GM12878 (cell line): ENCODE results near the gene KAZN. TPM values are rescaled to one million over a fixed set of nuclear protein-coding genes. Genes with fewer than 3 reads are reported as not detected.

Source experiments
- ATAC-seq: fragments of 200-7000 bp; cut with Tn5 transposase; 3 replicates; pipeline ENCODE4 v1.9.1; 2020; ENCODE audit warnings: mild to moderate bottlenecking, moderate library complexity
- BruUV-seq: library from RNA; stranded (reverse); fragments of 400-500 nt; replicated peaks from 2 replicates; lab custom pipeline; 2021; lab: Mats Ljungman, UMichigan
- CTCF ChIA-PET: fragments of 300-600 bp; sonication (Branson Sonifier 250); formaldehyde crosslinking; extraction: SDS; loops from one replicate; lab custom pipeline; 2021; ENCODE audit warnings: inconsistent platforms; lab: Yijun Ruan, JAX
- POLR2A ChIA-PET: fragments of 350-600 bp; formaldehyde crosslinking; extraction: SDS; loops from one replicate; lab custom pipeline; 2021; ENCODE audit warnings: inconsistent platforms; lab: Charles Lee
- RAD21 ChIA-PET: fragments of 300-600 bp; sonication (Branson Sonifier 250); formaldehyde crosslinking; loops from one replicate; lab custom pipeline; 2023; ENCODE audit warnings: antibody characterized with exemption; ENCODE audit not compliant: unreplicated experiment; lab: Charles Lee
- SMC1A ChIA-PET: fragments of 300-600 bp; sonication (Branson Sonifier 250); formaldehyde crosslinking; loops from one replicate; lab custom pipeline; 2023; ENCODE audit not compliant: unreplicated experiment, uncharacterized antibody; lab: Charles Lee
- DNase-seq: peaks from one replicate; pipeline ENCODE4 v3.0.0-alpha.2; 2011; ENCODE audit warnings: low read depth, low spot score
- FAIRE-seq: peaks from 3 replicates; lab custom pipeline; 2011; peaks lifted over from hg19 to GRCh38; lab: Jason Lieb, UNC
- H2AFZ ChIP-seq: 2 replicates; pipeline ENCODE4 v1.6.0; 2011; ENCODE audit warnings: low read depth, low read length, control low read depth; ENCODE audit not compliant: control insufficient read depth
- H3K27ac ChIP-seq: 2 replicates; pipeline ENCODE4 v1.5.1; 2011; ENCODE audit warnings: control low read depth; ENCODE audit not compliant: control insufficient read depth, insufficient read depth
- H3K27me3 ChIP-seq, 2 experiments: replicated peaks in 1 of 2; 2 replicates each; pipeline versions ENCODE4 v1.6.0 to v1.6.1; 2011; ENCODE audit warnings: low read length in 1 of 2; ENCODE audit not compliant: control insufficient read depth in 2 of 2, insufficient read depth in 2 of 2
- H3K36me3 ChIP-seq, 2 experiments: 2 replicates each; pipeline ENCODE4 v1.5.1; 2011; ENCODE audit warnings: low read length in 1 of 2; ENCODE audit not compliant: control insufficient read depth in 2 of 2, insufficient read depth in 2 of 2
- H3K4me1 ChIP-seq: 2 replicates; pipeline ENCODE4 v1.6.1; 2011; ENCODE audit warnings: mild to moderate bottlenecking, low read length, moderate library complexity, mixed read lengths; ENCODE audit not compliant: control insufficient read depth, insufficient read depth
- H3K4me2 ChIP-seq: 2 replicates; pipeline ENCODE4 v1.6.0; 2011; ENCODE audit warnings: control low read depth; ENCODE audit not compliant: control insufficient read depth, insufficient read depth
- H3K4me3 ChIP-seq: fragments of 200-600 bp; sonication (generic); 2 replicates; pipeline ENCODE4 v1.5.1; 2016
- H3K79me2 ChIP-seq: 2 replicates; pipeline ENCODE4 v1.6.0; 2011; ENCODE audit warnings: low read length; ENCODE audit not compliant: control insufficient read depth, insufficient read depth
- H3K9ac ChIP-seq: 2 replicates; pipeline ENCODE4 v1.8.0; 2011; ENCODE audit warnings: low read length, control low read depth, mixed read lengths; ENCODE audit not compliant: control insufficient read depth, insufficient read depth
- H3K9me3 ChIP-seq: replicated peaks from 3 replicates; pipeline ENCODE4 v1.5.1; 2011; ENCODE audit warnings: mild to moderate bottlenecking, low read length; ENCODE audit not compliant: control insufficient read depth, insufficient read depth
- H4K20me1 ChIP-seq: 2 replicates; pipeline ENCODE4 v1.6.0; 2011; ENCODE audit not compliant: control insufficient read depth, insufficient read depth
- CHD1 ChIP-seq: IDR thresholded peaks from 2 replicates; pipeline ENCODE4 v1.6.1; 2012; ENCODE audit warnings: low read depth, low read length, improper control_type of control experiment
- DPF2 ChIP-seq: fragments of 450-650 bp; IDR thresholded peaks from 2 replicates; pipeline ENCODE4 v1.6.1; 2017; ENCODE audit warnings: mild to moderate bottlenecking
- FOXK2 ChIP-seq: fragments of 450-650 bp; IDR thresholded peaks from 2 replicates; pipeline ENCODE4 v1.6.1; 2017; ENCODE audit warnings: mild to moderate bottlenecking, moderate library complexity
- IRF5 ChIP-seq: fragments of 450-650 bp; IDR thresholded peaks from 2 replicates; pipeline ENCODE4 v1.6.1; 2017; ENCODE audit warnings: borderline replicate concordance
- POLR2AphosphoS5 ChIP-seq: IDR thresholded peaks from 2 replicates; pipeline ENCODE4 v1.6.1; 2011; ENCODE audit warnings: mild to moderate bottlenecking, low read length, inconsistent platforms
- RCOR1 ChIP-seq: conservative IDR thresholded peaks from 2 replicates; pipeline ENCODE4 v1.6.1; 2012; ENCODE audit warnings: low read depth, low read length, improper control_type of control experiment
- SUZ12 ChIP-seq: fragments of 200-600 bp; sonication (generic); IDR thresholded peaks from one replicate; pipeline ENCODE4 v1.6.1; 2018; ENCODE audit warnings: antibody characterized with exemption, mild to moderate bottlenecking; ENCODE audit not compliant: unreplicated experiment
- TCF7 ChIP-seq: IDR thresholded peaks from 2 replicates; pipeline ENCODE4 v1.6.1; 2014; ENCODE audit warnings: antibody characterized with exemption, borderline replicate concordance
- ZNF622 ChIP-seq: fragments of 450-650 bp; IDR thresholded peaks from 2 replicates; pipeline ENCODE4 v1.6.1; 2017; ENCODE audit warnings: mild to moderate bottlenecking, inconsistent platforms
- WGBS: methylation state at CpG from one replicate; pipeline ENCODE4 v1.1.6; 2016; ENCODE audit warnings: low lambda C conversion rate; ENCODE audit not compliant: insufficient replicate concordance, insufficient coverage; ENCODE audit errors: missing lambda C conversion rate; 5-methylcytosine and 5-hydroxymethylcytosine counted together
- in situ Hi-C: fragments of 300-500 bp; cut with MboI; formaldehyde crosslinking; loops from 9 replicates; pipeline ENCODE4 v1.14.3; 2018; ENCODE audit warnings: mixed read lengths
- intact Hi-C: fragments of 100-400 bp; cut with micrococcal nuclease; formaldehyde crosslinking; loops from one replicate; pipeline ENCODE4 v1.14.2; 2022; ENCODE audit not compliant: unreplicated experiment
- polyA plus RNA-seq, 11 experiments: library from polyadenylated mRNA; depleted of rRNA in 4 of 11; unstranded in 6 of 11; stranded (reverse) in 5 of 11; fragments of >200 nt; fragmentation: Nextera tagmentation in 4 of 11; fragmentation: Illumina TruSeq in 1 of 11; extraction: Ambion mirVana in 4 of 11; extraction: Trizol in 1 of 11; gene quantifications; 1 replicate in 1 of 11; 2 replicates in 10 of 11; pipeline versions ENCODE4 v1.2.1 to v1.2.3, GENCODE V29; 2011 to 2016; ENCODE audit warnings: inconsistent platforms in 2 of 11, missing spikeins in 2 of 11, low read depth in 1 of 11
- total RNA-seq, 4 experiments: library from RNA; depleted of rRNA in 3 of 4; stranded (reverse); fragments of >200 nt in 3 of 4; fragmentation: Illumina TruSeq in 1 of 4; extraction: Trizol in 1 of 4; gene quantifications; 2 replicates each; pipeline versions ENCODE4 v1.2.1 to v1.2.3, GENCODE V29; 2013 to 2021

The KAZN gene
- total and polyA plus RNA-seq, 10 of the 15 experiments (the other 5 are each of a cell fraction or from before 2014, with no cell fraction given): 0.72 to 4.0 (median 1.2) TPM

DNA sequence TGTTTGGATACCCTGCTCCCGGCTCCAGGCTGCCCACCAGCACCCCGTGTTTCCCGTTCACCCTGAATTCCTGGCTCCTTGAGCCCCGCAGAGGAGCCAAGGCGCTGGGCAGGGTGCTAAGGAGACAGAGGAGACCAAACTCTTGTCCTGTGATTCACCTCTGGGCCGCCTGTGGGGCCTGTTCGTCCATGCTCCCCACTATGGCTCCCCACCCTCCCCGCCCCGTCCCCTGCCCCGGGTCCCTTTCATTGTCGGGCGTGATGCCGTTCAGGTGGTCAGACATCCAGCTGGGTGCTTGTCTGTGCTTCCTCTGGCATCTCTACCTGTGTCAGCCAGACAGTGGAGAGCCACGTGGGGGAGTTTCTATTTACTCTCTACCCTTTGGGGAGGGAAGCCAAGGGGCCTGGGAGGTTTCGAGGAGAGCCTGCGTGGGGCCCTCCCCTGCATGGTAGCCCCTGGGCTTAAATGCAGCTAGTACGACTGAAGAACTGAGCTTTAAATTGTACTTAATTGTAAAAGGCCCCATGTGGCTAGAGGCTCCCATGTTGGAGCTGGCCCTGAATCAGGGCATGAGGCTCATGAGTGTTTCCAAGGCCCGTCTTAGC is 333.7 kb downstream of the KAZN start (continued):
- no peak for TF ChIP-seq ZNF622
- TF ChIP-seq POLR2AphosphoS5: no peak

DNA sequence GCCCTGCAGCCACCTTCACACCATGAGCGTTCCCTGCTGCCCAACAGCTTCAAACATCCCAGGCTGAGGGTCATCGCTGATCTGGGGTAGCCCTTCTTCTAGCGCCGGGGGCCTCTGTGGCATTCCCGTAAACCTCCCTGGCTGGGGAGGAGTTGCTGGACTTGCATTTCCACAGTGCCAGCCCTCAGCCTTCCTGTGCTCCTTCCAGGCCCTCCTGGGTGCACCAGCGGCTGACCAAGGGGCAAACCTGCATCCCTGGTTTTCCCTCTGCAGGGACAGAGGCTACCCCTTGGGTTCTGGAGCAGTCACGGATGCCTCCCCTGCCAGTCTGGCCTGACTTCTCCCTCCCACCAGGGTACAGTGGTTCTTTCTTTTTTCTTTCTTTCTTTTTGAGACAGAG is 336.4 kb downstream of the KAZN start:
- POLR2A ChIA-PET: no interaction called here
- no peaks in the 10 kb centered on the region for H3K79me2 ChIP-seq
- H3K9me3 ChIP-seq: no peaks in the 10 kb centered on the region
- H3K36me3 ChIP-seq: no peaks in the 10 kb centered on the region
- in situ Hi-C loops (no loop called here), intact Hi-C loops (no loop called here)
- H4K20me1 ChIP-seq: no peaks in the 10 kb centered on the region
- no peak for DNase-seq
- no peak for FAIRE-seq
- BruUV-seq: no TSS peak
- TF ChIP-seq FOXK2 (no peak), TCF7 (no peak), DPF2 (no peak), SUZ12 (no peak), CHD1 (no peak), IRF5 (no peak), RCOR1 (no peak)
- CTCF ChIA-PET: interaction anchor here (1.5 kb wide), 1 partner anchor 112 kb away, joined by 3 read pairs; no protein-coding TSS in a partner anchor
- H3K4me3 ChIP-seq: no peak overlapping the region
- no peaks in the 10 kb centered on the region; a peak in 1 of 4 replicates for H3K27me3 ChIP-seq
- H3K4me2 ChIP-seq: no peak overlapping the region
- SMC1A ChIA-PET: no interaction called here
- RAD21 ChIA-PET: no interaction called here
- 29% methylated on average over 7 of the region's 7 CpGs for WGBS
- no peak overlapping the region for H3K27ac ChIP-seq
- H2AFZ ChIP-seq: no peak overlapping the region
- no peaks in the 10 kb centered on the region for H3K4me1 ChIP-seq
- no peak overlapping the region for H3K9ac ChIP-seq
- no peak for ATAC-seq
